Neural progenitor cell (in vitro differentiated cells): ENCODE data around the gene EFCAB8.
"Not testable (repeated sequence)": the region's sequence is repeated elsewhere in the genome, so short reads cannot be mapped to it uniquely, and the experiment has no call there.

ENCODE experiments used
- EZH2 ChIP-seq: fragments of 200-600 bp; sonication (generic); IDR thresholded peaks from 2 replicates; pipeline ENCODE4 v1.6.1; 2017; ENCODE audit warnings: antibody characterized with exemption, mild to moderate bottlenecking, moderate library complexity
- EZH2phosphoT487 ChIP-seq: fragments of 200-600 bp; sonication (generic); IDR thresholded peaks from 2 replicates; pipeline ENCODE4 v1.6.1; 2017; ENCODE audit warnings: antibody characterized with exemption

DNA sequence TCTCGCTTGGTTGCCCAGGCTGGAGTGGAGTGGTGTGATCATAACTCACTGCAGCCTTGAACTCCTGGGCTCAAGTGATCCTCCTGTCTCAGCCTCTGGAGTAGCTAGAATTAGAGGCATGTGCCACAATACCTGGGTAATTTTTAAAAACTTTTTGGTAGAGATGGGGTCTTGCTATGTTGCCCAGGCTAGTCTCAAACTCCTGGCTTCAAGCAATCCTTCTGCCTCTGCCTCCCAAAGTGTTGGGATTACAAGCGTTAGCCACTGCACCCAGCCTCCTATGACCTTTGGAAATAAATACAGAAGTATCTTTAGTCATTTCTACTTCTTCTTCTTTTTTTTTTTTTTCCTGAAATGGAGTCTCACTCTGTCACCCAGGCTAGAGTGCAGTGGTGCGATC lies 11.8 kb downstream of the EFCAB8 start:
- not testable (repeated sequence) for TF ChIP-seq EZH2, EZH2phosphoT487
